GM18867 (cell line): ENCODE results near the gene CDCA4.
"Not testable (repeated sequence)": the region's sequence is repeated elsewhere in the genome, so short reads cannot be mapped to it uniquely, and the experiment has no call there.

ENCODE experiments used
- ATAC-seq: cut with Tn5 transposase; IDR thresholded peaks from one replicate; pipeline ENCODE4 v1.9.1; 2021; ENCODE audit warnings: mild to moderate bottlenecking, moderate library complexity; ENCODE audit not compliant: unreplicated experiment

The CDCA4 gene

DNA sequence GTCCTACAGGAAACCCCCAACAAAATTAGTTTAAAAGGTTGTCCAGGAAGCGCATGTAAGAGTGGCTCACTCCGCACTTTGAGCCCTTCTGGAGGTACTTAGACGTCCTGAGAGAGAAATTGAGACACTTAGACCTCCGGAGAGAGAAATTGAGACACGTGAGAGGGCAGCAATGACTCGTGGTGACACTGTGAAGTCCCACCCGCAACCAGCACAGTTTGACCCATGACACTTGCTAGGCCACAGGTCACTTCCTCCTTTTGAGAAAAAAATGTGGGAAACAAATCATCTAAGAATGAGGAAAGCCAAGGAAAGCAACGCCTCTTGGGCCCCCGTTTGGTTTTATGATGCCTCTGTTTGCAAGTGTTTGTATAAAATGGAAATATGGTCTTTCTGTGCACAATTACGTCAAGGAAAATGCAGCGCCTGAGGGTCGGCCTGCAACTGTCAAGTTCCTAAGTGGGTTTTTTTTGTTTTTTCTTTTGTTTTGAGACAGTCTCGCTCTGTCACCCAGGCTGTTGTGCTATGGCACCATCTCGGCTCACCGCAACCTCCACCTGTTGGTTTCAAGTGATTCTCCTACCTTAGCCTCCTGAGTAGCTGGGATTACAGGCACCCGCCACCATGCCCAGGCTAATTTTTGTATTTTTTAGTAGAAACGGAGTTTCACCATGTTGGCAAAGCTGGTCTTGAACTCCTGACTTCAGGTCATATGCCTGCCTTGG, 13.6 kb upstream of the CDCA4 start:
- ATAC-seq: no peak

DNA sequence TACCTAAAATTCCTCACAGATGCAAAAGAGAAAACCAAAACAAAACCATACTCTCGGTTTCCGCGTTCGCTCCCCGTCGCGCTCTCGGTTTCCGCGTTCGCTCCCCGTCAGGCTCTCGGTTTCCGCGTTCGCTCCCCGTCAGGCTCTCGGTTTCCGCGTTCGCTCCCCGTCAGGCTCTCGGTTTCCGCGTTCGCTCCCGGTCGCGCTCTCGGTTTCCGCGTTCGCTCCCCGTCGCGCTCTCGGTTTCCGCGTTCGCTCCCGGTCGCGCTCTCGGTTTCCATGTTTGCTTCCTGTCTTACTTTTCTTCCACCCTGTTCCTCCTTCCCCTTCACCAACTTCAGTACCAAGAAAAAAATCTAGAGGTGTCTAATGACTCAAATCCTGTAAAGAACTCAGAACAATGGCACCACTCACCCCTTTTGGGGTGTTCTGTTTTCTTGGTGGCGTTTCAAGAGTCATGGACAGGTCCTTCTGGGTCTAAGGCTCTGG, 12.6 kb upstream of the CDCA4 start:
- ATAC-seq: not testable (repeated sequence)

DNA sequence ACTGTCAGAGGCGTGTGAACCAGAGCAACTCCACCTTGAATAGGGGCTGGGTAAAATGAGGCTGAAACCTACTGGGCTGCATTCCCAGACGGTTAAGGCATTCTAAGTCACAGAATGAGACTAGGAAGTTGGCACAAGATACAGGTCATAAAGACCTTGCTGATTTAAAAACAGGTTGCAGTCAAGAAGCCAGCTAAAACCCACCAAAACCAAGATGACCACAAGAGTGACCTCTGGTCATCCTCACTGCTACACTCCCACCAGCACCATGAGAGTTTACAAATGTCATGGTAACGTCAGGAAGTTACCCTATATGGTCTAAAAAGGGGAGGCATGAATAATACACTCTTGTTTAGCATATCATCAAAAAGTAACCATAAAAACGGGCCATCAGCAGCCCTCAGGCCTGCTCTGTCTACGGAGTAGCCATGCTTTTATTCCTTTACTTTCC, 11.6 kb upstream of the CDCA4 start:
- ATAC-seq: not testable (repeated sequence)

- ATAC-seq: no peak
These were observed 10.0 kb upstream of the CDCA4 start for GRCh38 chr14:105030836-105031396.

- ATAC-seq: no peak
These were observed 9.3 kb upstream of the CDCA4 start for GRCh38 chr14:105030194-105030593.

DNA sequence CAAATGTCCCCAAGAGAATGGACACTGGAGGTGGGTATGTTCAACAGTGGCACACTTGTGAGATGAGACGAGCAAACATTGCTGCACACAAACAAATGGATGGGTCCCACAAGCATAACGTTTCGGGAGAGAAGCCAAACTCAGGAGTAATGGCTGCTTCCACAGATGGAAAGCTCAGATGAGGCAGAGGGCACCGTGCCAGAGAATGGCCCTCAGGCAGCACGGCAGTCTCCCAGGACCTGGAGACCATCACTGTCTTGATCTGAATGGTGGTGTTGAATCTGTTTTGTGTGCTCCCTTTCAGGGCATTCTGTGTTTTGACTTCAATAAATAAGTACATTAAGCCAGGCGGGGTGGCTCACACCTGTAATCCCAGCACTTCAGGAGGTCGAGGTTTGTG, 8.5 kb upstream of the CDCA4 start:
- ATAC-seq: no peak

DNA sequence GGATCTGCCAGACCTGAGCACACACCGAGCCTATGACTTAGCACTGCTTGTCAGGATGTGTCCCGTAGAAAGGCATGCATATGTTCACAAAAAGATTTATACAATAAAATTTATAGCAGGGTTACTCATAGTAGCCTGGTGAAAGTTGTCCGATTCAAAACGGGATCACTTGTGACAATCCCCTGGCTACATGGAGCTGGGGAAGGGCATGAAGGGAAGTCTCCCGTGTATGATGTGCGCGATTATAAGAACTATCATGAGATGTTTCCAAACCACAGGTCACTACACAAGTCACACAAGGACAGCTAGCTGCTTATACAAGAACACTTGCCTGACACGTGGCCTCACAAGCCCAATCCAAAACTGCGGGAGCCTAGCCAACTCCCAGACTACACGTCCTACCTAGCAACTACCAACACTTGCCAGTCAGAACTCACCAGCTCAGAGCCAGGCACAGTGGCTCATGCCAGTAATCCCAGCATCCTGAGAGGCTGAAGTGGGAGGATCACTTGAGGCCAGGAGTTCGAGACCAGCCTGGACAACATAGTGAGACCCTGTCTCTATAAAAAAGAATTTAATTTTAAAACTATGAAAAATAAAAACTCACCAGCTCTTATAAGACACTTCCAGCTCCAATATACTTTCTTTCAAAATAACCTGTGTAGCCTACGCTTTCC, 7.5 kb upstream of the CDCA4 start:
- no peak for ATAC-seq

DNA sequence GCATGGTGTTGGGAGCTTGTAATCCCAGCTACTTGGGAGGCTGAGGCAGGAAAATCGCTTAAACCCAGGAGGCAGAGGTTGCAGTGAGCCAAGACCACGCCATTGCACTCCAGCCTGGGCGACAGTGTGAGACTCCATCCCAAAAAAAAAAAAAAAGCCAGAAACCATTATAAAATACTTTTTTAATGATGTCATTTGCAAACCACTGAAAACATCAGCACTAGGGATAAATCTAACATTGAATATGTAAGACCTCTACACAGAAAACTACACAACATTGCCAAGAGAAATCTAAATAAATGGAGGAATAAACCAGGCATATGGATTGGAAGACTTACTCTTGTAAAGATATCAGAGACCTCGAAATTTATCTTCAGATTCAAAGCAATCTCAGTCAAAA, 6.8 kb upstream of the CDCA4 start:
- not testable (repeated sequence) for ATAC-seq

DNA sequence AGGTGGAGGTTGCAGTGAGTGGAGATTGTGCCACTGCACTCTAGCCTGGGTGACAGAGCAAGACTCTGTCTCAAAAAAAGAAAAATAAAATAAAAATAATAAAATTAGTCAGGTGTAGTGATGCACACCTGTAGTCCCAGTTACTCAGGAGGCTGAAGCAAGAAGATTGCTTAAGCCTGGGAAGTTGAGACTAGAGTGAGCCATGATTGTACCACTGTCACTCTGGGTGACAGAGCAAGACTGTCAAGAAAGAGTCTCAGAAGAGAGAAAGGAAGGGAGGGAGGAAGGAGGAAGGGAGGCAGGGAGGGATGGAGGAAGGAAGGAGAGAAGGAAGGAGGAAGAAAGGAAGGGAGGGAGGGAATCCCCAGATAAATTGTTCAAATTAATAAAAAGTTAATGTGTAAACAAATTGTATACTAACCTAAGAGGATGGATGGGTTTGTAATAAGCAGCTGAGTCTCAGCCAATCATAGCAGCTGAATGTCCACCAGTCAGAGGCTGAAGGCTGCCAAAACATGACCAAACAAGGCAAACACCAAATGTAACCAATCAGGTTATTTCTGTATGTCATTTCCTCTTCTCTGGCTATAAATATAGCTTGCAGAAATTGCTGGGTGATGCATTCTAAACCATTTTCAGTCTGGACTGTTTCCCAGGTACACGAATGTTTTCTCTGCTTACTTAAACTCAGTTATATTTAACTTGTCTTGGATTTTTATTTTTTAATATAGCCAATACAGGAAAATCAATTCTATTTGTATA, 6.1 kb upstream of the CDCA4 start:
- no peak for ATAC-seq

DNA sequence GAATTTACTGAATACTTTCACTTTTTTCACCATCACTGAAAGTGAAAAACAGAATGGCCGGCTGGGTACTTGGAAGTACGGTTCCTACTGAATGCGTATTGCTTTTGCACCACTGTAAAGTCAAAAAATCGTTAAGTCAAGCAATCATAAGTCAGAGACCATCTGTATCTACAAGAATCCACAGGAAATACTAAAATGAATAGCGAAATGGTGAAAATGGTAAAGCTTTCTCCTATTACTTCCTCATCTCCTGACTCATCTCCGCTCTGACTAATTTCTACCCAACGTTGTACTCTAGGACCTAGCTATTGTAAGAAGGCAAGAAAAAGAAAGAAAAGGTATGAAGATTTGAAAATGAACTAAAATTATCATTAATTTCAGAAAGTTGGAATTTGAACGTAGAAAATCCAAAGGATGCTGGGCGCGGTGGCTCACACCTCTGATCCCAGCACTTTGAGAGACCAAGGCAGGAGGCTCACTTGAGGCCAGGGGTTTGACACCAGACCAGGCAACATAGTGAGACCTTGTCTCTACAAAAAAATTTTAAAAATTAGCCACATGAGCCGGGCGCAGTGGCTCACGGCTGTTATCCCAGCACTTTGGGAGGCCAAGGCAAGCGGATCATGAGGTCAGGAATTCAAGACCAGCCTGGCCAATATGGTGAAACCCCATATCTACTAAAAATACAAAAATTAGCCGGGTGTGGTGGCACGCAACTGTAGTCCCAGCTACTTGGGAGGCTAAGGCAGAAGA, 5.3 kb upstream of the CDCA4 start:
- ATAC-seq: no peak

- no peak for ATAC-seq
These were observed 4.5 kb upstream of the CDCA4 start for GRCh38 chr14:105025429-105025828.

DNA sequence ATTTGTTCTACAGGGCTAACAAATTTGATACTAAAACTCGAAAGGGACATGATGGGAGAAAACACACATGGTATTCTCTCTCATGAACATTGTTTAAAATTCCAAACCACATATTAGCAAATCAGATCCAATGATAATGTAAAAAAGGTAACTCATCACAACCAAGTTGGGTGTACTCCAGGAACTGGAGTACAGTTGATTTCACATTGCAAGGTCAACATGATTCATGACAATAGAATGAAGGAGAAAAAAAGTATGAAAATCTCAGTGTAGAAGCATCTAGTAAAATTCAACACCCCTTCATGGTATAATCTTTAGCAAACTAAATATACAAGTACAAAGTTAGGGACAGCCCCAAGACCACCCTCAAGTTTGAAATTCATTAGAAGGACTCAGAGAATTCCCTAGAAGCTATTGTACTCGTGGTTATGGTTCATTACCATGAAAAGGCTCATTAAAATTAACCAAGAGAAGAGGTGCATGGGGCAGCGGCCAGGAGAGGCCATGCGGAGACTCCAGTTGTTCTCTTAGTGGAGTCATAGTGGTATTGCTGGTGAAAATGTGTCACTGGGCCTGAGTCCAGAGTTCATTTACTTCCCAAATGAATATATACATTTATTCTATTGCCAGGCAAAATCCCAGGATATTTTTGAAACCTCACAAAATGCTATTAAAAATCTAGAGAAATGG, 3.1 kb upstream of the CDCA4 start:
- ATAC-seq: no peak

- no peak for ATAC-seq
These were observed 2.3 kb upstream of the CDCA4 start for GRCh38 chr14:105023144-105023543.

DNA sequence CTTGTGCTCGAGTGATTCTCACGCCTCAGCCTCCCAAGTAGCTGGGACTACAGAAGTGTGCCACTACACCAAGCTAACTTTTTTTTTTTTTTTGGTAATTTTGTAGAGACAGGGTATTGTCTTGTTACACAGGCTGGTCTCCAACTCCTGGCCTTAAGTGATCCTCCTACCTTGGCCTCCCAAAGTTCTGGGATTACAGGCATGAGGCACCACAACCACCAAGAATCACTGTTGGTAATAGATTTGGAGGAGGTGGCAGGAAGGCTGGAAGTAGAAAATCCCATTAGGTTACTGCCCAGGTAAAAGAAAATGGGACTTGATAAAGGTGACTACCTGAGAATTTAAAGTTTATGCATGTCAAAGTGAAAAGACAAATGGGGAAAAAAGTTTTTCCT, 1.4 kb upstream of the CDCA4 start:
- ATAC-seq: no peak

DNA sequence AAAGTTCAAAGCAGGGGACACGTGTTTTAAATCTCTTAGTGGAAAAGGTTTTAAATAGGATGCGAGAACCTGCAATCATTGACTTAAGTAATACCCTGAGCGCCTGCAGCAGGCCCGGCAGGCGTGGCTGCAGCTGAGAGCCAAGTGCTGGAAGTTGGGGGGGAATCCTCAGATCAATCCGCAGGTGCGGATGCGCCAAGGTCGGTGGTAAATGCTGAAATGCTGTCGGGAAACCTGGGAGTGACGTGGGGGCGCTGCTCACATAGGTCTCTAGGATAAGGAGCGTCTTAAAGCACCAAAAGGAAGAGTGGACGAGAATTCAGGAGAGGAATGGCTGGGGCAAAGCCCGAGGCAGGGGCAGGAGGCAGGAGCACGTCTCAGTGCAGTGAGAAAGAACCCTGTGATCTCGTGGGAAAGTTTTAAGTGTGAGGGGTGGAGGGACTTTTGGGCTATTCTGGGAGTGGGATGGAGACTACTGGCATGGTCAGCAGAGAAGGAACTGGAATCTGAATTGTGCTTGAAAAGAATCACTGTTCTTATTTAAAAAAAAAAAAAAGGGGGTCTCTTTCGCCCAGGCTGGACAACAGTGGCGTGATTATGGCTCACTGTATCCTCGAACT, 883 bp upstream of the CDCA4 start:
- no peak for ATAC-seq

- peak; percentile 27 for ATAC-seq
These were observed 745 bp downstream of the CDCA4 start for GRCh38 chr14:105019861-105020814.

DNA sequence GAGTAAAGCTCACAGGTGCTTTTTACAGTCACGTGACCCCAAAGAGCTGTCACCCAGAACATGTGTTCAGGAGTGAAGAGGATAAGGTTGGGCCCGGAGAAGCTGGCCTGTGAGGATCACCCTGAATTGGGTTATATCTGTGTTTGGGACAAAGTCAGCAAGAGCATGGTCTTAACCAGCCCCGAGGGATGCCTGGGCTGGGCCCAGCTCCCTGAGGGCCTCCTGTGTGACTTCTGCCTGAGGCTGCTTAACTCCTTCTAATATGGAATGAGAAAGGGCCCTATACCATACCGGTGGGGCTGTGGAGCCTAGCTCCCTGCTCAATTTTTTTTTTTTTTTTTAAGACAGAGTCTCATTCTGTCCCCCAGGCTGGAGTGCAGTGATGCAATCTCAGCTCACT, 2.5 kb downstream of the CDCA4 start:
- ATAC-seq: no peak

GRCh38 chr14:105015905-105016304, 5.0 kb downstream of the CDCA4 start:
- no peak for ATAC-seq
